ENCODE results near the gene TGIF1.

TGIF1 gene

GRCh38 chr18:3489462-3489861 is 39.5 kb downstream of the TGIF1 start:
- no peak for DNase-seq

GRCh38 chr18:3491981-3492555 is 42.1 kb downstream of the TGIF1 start:
- no peak for DNase-seq

- DNase-seq, result no peak
Observed at GRCh38 chr18:3492721-3493120, 42.7 kb downstream of the TGIF1 start.

- DNase-seq, result no peak
Observed at GRCh38 chr18:3493501-3494244, 43.7 kb downstream of the TGIF1 start.

- DNase-seq, result no peak
Observed at GRCh38 chr18:3494245-3494526, 44.2 kb downstream of the TGIF1 start.

GRCh38 chr18:3494569-3494968 is 44.6 kb downstream of the TGIF1 start:
- no peak for DNase-seq

GRCh38 chr18:3495691-3496430 is 45.9 kb downstream of the TGIF1 start:
- DNase-seq, result no peak

- no peak for DNase-seq
Observed at GRCh38 chr18:3498698-3499471, 48.9 kb downstream of the TGIF1 start.

GRCh38 chr18:3499501-3499900 is 49.5 kb downstream of the TGIF1 start:
- DNase-seq, result no peak

GRCh38 chr18:3500016-3500415 is 50.0 kb downstream of the TGIF1 start:
- DNase-seq, result no peak

- no peak for DNase-seq
Observed at GRCh38 chr18:3502650-3503049, 52.7 kb downstream of the TGIF1 start.

- DNase-seq, result no peak
Observed at GRCh38 chr18:3504637-3505036, 54.7 kb downstream of the TGIF1 start.

GRCh38 chr18:3508576-3509549 is 58.9 kb downstream of the TGIF1 start:
- no peak for DNase-seq

Measured in activated CD4-positive, alpha-beta T cell treated with anti-CD3 and anti-CD28 coated beads for 1 hour (primary cell).